Lower leg skin (tissue), 3 donors: ENCODE results near the gene NPY5R.

Source experiments
- POLR2A ChIP-seq, 2 donors: fragments of 450-650 bp; IDR thresholded peaks; one replicate each; pipeline ENCODE4 v1.6.1; 2016 to 2017; ENCODE audit warnings: antibody characterized with exemption in 2 of 2, mild to moderate bottlenecking in 1 of 2, moderate library complexity in 1 of 2
- TF ChIP-seq, protein P1 (sequence below), 3 donors: fragments of 450-650 bp; IDR thresholded peaks; one replicate each; pipeline ENCODE4 v1.5.1; 2016; ENCODE audit warnings: antibody characterized with exemption in 3 of 3, mild to moderate bottlenecking in 3 of 3, moderate library complexity in 2 of 3

DNA sequence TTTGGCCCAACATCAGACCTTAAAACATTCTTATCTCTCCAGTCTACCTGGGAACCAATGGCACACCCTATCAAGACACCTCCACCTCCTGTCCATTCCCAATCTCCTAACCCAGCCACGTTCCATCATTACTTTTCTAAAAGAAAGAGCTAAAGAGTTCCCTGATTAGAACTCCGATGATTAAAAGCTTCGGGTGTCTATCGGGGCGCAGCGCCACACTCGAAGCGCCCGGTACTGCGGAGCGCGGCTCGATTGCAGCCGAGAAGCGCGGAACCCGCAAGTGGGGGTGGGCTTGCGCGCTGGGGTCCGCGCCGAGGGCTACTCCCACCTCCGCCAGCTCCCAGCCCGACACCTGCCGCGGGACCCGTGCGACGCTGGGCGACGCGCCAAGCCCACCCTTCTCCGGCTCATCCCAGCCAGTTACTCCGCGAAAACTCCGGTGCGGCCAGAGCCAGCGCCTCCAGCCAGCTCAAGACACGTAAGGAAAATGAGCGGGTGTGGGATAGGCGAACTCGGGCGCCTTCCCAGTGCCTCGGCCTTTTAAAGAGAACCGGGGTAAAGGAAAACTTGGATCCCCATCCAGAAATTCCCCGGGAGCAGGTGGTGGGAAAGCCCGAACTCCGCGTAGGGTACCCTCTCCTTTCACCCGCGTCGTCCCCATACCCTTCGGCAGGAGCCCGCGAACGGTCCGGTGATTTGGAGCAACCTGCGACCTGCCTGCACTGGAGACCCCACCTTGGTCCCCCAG is 11.9 kb upstream of the NPY5R start:
- TF ChIP-seq POLR2A (IDR thresholded peaks at IDR 0.05) = no peak
- TF ChIP-seq, protein P1, sequence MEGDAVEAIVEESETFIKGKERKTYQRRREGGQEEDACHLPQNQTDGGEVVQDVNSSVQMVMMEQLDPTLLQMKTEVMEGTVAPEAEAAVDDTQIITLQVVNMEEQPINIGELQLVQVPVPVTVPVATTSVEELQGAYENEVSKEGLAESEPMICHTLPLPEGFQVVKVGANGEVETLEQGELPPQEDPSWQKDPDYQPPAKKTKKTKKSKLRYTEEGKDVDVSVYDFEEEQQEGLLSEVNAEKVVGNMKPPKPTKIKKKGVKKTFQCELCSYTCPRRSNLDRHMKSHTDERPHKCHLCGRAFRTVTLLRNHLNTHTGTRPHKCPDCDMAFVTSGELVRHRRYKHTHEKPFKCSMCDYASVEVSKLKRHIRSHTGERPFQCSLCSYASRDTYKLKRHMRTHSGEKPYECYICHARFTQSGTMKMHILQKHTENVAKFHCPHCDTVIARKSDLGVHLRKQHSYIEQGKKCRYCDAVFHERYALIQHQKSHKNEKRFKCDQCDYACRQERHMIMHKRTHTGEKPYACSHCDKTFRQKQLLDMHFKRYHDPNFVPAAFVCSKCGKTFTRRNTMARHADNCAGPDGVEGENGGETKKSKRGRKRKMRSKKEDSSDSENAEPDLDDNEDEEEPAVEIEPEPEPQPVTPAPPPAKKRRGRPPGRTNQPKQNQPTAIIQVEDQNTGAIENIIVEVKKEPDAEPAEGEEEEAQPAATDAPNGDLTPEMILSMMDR (IDR thresholded peaks at IDR 0.05) = no peak
